GM15510 (cell line): ENCODE measurements around the gene MYH6.

Experiments used
- POLR2A ChIP-seq: IDR thresholded peaks from 3 replicates; pipeline ENCODE4 v1.6.1; 2011; ENCODE audit warnings: borderline replicate concordance; ENCODE audit not compliant: insufficient read length; ENCODE audit errors: extremely low read depth

Gene MYH6

GRCh38 chr14:23387916-23388882 is 19.9 kb downstream of the MYH6 start:
- no peak for TF ChIP-seq POLR2A

GRCh38 chr14:23386999-23387398 is 21.1 kb downstream of the MYH6 start:
- TF ChIP-seq POLR2A, result no peak

GRCh38 chr14:23385642-23386265 is 22.3 kb downstream of the MYH6 start:
- TF ChIP-seq POLR2A, result no peak

- TF ChIP-seq POLR2A, result no peak
Observed at GRCh38 chr14:23385244-23385641, 22.8 kb downstream of the MYH6 start.

- TF ChIP-seq POLR2A, result no peak
Observed at GRCh38 chr14:23384364-23385080, 23.6 kb downstream of the MYH6 start.

GRCh38 chr14:23382731-23383440 is 25.2 kb downstream of the MYH6 start:
- no peak for TF ChIP-seq POLR2A

- no peak for TF ChIP-seq POLR2A
Observed at GRCh38 chr14:23382276-23382675, 25.8 kb downstream of the MYH6 start.

GRCh38 chr14:23381871-23382270 is 26.2 kb downstream of the MYH6 start:
- no peak for TF ChIP-seq POLR2A

GRCh38 chr14:23380976-23381375 is 27.1 kb downstream of the MYH6 start:
- no peak for TF ChIP-seq POLR2A

- no peak for TF ChIP-seq POLR2A
Observed at GRCh38 chr14:23380197-23380914, 27.7 kb downstream of the MYH6 start.

GRCh38 chr14:23379366-23380196 is 28.5 kb downstream of the MYH6 start:
- no peak for TF ChIP-seq POLR2A

- TF ChIP-seq POLR2A, result no peak
Observed at GRCh38 chr14:23378612-23379220, 29.4 kb downstream of the MYH6 start.

GRCh38 chr14:23377573-23378563 is 30.2 kb downstream of the MYH6 start:
- TF ChIP-seq POLR2A, result no peak
